Measurements from ENCODE around the gene KLHDC4.
"Not testable (repeated sequence)": the region's sequence is repeated elsewhere in the genome, so short reads cannot be mapped to it uniquely, and the experiment has no call there.

KLHDC4 gene

DNA sequence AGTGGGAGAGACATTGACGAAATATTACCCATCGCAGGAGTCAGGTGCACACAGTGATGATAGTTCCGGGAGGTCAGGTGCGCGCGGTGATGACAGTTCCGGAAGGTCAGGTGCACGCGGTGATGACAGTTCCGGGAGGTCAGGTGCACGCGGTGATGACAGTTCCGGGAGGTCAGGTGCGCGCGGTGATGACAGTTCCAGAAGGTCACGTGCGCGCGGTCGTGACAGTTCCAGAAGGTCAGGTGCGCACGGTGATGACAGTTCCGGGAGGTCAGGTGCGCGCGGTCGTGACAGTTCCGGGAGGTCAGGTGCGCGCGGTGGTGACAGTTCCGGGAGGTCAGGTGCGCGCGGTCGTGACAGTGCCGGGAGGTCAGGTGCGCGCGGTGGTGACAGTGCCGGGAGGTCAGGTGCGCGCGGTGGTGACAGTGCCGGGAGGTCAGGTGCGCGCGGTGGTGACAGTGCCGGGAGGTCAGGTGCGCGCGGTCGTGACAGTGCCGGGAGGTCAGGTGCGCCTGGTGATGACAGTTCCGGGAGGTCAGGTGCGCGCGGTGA, 84.7 kb downstream of the KLHDC4 start:
- DNase-seq, result not testable (repeated sequence)

DNA sequence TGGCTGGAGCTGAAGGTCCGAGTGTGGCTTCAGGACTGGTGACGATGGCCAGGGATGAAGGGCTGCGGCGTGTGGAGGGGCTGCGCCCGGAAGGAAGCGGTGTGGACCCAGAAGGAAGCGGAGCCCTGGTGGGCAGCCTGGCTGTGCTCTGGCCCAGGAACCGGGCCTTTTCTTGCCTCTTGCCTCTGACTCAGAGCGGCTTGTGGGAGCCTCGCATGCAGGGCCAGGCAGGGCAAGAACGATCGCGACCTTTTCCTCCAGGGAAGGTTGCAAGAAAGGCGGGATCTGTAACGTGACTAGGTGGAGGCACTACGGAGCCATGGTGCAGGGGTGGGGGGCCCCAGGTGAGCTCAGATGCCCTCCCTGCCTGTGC, 85.5 kb downstream of the KLHDC4 start:
- DNase-seq, result no peak

DNA sequence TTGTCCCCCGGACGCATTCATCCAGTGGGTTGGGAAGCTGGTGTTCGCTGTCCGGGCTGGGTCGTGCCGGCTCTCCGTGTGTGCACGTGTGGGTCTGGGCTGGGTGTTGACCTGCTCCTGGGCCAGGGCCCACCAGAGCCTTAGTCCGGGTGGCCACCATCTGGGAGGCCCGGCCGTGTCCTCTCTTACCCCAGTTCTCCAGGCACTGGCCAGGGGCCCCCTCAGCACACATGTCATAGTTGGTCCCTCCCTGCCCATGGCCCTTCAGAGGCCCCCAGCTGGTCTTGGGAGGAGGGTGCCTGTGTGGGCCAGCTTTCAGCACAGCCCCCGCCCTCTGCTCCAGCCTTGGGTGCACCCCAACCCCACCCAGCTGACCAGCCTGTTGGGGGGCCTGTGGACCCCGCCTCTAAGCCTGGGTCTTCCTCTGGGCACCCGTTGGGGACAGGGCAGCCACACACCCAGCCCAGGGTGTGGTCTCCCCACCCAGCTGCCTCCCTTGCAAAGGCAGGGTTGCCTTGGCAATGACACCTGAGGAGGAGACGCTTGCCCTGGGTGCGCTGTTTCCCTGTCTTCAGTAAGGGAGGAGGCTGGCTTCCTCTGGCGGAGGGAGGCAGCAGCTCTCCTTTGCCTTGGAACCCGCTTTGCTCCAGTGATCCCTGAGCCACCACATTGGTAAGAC, 86.1 kb downstream of the KLHDC4 start:
- DNase-seq, result no peak

DNA sequence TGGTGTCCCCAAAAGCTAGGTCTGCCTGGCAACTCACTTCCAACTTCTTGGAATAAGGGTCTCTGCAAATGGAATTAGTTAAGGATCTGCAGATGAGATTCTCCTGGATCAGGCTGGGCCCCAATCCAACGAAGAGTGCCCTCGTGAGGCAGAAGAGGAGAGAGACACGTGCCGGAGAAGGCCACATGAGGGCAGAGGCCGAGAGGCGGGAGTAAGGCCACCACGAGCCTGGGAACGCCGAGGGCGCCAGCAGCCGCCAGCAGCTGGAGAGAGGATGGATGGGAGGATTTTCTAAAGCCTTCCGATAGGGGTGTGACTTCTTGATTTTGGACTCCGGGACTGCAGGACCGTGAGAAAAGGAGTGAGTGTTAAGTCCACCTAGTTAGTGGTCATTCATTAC, 87.2 kb downstream of the KLHDC4 start:
- DNase-seq, result no peak

DNA sequence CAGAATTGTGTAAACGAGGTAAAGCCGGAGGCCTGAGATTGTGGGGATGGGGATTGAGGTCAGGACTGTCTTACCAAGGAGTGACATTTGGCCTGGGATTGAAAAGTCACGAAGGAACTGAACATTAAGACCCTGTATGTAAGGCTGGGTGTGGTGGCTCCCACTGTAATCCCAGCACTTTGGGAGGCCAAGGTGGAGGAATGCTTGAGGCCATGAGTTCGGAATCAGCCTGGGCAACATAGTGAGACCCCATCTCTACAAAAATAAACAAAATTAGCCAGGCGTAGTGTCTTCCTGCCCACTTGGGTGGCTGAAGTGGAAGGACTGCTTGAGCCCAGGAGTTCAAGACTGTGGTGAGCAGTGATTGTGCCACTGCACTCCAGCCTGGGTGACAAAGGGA, 88.0 kb downstream of the KLHDC4 start:
- DNase-seq, result no peak

DNA sequence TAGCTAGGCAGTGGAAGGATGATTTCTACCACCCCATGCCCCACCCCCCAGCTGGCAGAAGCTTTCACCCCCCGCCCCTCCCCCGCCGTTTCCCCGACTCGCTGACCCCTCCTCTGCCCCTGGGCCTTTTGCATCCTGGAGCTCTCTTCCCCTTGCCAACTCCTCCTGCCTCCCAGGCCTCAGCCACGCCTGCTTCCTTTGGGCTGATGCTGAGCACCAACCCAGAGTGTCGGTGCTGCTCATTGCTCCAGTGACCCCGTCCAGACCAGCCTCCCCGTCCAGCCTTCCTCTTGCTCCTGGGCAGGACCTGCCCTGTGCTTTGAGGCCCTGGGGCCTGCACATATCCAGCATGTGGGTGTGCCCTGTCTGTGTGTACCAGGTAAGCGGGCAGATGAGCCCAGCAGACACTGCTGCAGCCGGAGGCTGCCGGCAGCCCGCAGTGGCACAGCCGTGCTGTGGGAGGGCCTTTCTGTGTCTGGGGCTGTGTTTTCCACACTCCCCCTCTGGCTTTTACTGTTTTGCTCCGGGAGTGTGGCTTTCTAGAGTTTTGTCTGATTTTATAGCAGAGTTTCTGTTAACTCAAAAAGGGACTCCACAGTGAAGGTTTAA, 90.6 kb downstream of the KLHDC4 start:
- no peak for DNase-seq

DNA sequence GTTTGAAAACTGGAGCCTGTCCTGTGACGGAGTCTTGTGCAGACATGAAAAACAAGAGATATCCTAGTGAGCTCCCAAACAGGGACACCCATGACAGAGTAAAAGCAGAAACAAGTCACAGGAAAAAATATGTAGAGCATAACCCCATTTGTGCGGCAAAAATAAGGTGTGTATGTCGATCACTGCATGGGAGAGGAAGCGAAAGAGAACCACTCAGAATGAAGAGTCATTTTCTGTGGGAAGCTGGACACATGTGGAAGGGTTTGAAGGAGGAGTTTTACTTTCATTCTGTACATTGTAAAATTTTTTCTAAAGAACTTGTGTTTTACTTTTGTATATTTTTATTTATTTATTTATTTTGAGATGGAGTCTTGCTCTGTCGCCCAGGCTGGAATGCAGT, 91.4 kb downstream of the KLHDC4 start:
- DNase-seq, result no peak

DNA sequence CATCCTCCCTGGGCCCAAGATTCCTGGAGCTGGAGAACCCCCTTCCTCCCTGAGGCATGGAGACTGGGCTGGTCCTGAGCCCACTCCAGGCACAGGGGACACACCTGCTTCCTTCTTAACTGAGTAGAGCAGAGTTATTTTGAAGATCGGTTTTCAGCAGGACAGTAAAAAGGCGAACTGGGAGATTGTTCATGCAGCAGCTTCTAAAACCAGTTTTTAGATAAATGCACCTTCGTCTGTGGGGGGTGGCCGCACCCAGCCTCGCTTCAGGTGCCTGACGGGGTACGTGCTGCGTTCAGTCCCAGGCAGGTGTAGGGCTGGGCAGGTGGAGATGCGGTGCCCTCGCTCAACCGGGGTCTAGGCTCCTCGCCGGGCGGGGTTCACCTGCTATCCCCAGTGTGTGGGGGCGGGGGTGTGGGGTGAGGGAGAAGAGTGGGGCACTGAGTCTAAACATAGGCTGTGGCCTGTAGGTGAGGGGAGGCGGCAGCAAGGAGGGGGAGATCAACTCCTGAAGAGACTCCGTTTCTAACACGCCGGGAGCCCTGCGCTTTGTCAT, 94.0 kb downstream of the KLHDC4 start:
- DNase-seq, result no peak

DNA sequence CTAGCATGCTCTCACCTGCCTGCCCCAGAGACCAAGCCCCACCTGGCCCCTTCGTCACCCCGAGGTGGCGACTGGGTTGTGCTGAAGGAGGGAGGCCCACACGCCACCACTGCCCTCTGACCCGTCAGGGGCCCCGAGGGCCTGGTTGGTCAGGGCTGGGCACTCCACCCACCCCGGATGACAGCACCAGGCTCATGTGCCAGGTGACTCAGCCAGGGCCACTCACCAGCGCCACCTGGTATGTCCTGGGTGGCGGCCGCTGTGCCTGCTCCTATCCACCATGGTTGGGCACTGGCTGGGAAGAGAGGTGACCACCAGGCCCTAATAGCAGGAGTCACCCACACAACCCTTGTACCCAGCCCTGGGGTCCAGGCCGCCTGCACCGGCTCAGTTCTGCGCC, 94.6 kb downstream of the KLHDC4 start:
- DNase-seq, result no peak

DNA sequence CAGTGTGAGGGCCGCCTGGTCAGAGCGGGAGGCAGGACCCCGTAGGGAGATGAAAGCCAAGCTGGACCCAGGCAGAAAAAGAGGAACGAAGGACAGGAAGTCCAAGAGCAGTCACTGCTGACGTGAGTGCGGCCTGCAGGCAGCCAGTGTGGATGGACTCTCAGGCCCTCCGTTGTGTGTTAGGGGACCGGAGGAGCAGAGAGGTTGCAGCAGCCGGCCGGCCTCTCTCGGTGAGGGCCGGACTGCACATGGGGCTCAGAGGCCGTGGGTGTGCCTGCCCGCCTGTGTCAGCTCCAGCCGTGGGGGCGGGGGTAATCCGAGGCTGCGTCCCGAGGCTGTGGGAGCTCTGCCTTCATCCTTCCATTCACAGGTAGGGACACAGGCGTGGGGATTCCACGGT, 96.1 kb downstream of the KLHDC4 start:
- no peak for DNase-seq

DNA sequence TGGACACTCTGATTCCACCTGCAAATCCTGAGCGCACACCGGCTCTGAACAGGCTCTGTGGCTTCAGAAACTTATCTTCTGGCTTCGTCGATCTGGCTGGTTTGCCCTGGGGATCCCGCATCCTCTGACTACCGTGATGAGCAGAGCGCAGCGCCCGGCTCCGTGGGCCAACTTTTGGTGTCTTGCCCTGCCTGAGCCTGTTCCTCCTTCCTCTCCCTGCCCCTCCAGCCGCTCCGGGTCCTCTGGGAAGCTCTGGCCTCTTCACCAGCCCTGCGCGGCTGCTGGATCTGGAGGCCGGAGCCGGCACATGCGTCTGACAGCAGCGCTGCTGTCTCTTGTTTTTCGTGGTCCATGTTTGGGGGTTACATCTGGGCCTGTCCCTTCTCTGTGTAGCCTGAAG, 97.8 kb downstream of the KLHDC4 start:
- DNase-seq, result no peak

DNA sequence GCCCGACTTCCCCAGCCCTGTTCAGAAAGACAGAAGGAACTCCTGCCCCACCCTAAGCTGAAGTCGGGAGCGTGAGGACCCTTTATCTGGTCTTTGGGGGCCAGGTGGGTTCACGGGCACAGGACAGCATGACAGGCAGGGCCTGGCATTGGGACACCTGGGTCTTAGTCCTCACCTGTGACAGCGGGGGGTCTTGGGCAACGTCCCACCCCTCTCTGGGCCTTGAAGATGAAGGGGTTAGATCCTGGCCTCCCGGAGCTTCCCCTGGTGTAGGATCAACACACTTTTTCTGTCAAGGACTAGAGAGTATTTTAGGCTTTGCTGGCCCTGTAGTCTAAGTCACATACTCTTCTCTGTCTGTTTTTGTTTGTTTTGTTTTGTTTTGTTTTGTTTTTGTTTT, 98.3 kb downstream of the KLHDC4 start:
- DNase-seq, result no peak

DNA sequence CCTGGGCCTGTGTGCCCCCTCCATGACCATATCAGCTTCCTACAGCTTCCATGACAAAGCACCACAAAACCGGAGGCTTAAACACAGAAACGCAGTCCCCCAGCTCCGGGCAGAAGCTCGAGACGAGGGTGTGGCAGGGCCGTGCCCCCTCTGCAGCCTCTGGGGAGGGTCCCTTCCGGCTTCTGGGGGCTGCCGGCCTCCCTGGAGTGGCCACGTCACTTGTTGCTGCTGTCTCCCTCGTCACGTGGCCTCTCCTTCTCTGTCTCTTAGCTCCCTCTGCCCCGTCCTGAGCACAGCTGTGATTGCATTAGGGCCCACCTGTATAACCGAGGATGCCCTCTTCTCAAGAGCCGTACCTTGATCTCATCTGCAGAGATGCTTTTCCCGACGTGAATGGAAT, 98.9 kb downstream of the KLHDC4 start:
- DNase-seq, result no peak

DNA sequence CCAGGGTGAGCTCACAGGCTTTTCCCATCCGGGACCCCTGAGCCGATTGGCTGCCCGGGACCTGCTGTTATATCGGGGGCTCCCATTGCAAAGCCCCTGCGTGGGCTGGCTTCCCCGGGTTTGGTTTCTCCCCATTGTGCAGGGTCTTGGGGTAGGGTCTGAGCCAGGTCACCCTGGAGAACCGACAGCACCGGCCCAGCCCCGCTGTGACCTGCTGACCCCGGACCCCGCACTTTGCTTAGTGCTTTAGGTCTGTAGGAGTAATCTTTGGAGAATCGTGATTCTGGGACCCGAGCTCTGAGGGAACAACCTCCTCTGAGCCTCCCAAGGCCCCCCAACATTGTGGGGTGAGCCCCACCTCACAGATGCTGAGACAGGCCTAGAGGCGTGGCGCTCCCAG, 100.6 kb downstream of the KLHDC4 start:
- DNase-seq, result no peak

DNA sequence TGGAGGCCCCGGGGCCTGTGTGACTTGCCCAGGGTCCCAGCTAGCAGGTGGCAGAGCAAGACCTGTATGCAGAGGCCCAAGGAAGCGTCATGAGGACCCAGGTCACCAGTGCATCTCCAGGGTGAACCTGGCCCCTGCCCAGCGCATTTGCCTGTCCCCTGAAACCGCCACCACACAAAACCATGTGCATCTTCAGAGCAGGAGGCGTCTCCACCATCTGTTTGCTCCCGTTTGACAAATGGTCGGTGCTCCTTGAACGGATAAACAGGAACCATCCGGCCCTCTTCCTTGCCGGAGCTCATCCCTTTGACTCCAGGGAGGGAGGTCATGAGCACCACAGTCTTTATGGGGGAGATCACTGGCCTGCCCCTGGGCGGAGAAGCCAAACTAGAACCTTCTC, 101.0 kb downstream of the KLHDC4 start:
- no peak for DNase-seq

DNA sequence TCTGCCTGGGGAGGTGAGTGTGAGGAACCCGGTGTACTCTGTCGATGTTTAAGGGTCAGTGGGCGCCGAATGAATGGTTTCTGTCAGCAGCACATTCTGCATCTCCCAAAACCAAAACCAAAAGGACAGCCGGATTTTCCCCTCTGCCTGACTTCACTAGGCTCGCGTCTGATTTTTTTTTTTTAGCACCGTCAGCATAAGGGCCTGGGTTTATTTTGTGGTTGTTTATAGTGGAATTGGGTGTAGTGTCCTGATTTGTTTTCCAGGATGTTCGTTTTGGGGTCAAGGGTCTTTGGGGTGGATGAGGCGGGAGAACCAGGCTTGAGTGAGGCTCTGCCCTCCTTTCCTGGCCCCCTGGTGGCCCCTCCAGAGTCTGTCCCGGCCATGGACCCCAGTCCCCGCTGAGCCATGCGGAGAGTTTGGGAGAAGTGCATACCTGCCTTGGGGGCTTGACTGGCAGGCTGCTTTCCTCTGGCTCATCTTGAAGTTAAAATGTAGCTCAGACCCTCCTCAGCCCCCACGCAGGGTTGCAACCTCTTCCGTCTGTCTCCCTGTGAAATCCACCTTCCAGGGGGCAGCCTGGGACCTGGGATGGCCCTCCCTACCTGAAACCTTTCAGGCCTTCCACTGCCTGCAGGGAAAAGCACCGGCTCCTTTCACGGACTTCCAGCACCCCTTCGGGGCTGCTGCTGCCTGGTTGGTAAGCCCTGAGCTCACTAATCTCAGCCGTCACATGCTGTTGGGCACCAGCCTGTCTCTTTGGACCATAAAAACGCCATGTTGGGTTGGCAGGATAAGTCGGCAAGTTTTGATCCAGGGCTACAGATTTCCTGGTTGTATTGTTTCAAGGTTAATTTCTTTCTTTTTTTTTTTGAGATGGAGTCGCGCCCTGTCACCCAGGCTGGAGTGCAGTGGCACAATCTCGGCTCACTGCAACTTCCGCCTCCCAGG, 103.3 kb downstream of the KLHDC4 start:
- no peak for DNase-seq

DNA sequence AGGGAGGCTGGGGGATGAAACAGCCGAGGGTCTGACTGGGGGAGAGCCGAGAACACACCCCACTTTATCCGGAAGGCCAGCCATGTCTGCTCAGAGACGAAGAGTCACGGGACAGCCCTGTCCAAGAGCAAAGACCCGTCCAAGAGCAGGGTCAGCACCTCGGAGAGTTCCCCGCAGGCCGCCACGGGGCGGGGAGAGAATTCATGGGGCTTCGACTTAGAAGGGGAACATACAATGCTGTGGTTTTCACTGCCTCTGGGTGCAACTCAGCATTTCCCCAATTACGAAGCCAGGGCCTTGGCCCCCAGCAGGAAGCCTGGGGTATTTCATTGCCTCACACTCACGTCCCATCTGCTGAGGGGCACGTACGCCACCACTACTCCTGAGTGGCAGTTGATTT, 104.2 kb downstream of the KLHDC4 start:
- DNase-seq, result peak; percentile 24

DNA sequence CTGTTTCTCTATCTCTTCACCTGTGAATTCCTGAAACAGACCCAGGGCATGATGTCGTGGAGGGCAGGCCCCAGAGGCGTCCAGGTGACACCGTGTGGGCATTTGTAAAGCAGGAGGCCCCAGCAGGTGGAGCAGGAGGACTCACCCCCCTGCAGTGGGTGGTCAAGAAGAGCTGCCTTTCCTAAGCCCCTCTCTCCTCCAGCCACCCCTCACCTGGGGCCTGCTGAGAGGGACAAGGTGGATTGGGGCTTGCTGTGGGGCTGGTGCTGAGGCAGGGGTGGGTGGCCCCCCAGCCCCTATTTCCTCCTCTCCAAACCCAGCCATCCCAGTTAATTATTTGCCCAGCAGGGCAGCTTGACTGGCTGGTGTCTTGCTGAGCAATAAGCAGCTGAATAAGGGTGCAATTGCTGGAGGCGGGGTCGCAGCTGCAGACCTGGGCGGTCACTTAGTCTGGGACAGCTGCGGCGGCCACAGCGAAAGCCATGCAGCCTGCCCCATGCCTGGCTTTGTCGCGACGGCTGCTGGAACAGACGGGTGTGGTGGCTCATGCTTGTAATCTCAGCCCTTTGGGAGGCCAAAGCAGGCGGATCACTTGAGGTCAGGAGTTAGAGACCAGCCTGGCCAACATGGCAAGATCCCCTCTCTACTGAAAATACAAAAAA, 107.1 kb downstream of the KLHDC4 start:
- DNase-seq, result no peak

Measured in CD4-positive, alpha-beta T cell treated with Interleukin-12 subunit alpha and Interleukin-12 subunit beta, for 1 hour (primary cell).